ENCODE data around the gene FLYWCH1.
"Not testable (repeated sequence)": the region's sequence is repeated elsewhere in the genome, so short reads cannot be mapped to it uniquely, and the experiment has no call there.

GRCh38 chr16:2931231-2931914 lies 19.6 kb downstream of the FLYWCH1 start:
- not testable (repeated sequence) for TF ChIP-seq CTCF, POLR2AphosphoS5 (IDR thresholded peaks at IDR 0.05)
